ENCODE measurements around the gene GALNT3. TPM values are rescaled to one million over a fixed set of nuclear protein-coding genes. Genes with fewer than 3 reads are reported as not detected.
A peak's percentile ranks its signal among the peaks of the same experiment; 100 is the strongest.

Gene GALNT3
- total RNA-seq (2014; rRNA removed; shearing (Covaris generic)): not detected in 2 replicates

- DNase-seq (ENCODE audit: low spot score): no peak
Measured at GRCh38 chr2:165793779-165794535, at the start of gene GALNT3. GALNT3 (minus strand) TSS chr2:165794247; CDS start chr2:165770700, 23,547 bp downstream.

GRCh38 chr2:165843351-165843750 lies 49.3 kb upstream of the GALNT3 start:
- DNase-seq (ENCODE audit: low spot score): no peak

- no peak for DNase-seq (ENCODE audit: low spot score)
Measured at GRCh38 chr2:165840333-165840958, 46.4 kb upstream of the GALNT3 start.

GRCh38 chr2:165839610-165840009 lies 45.6 kb upstream of the GALNT3 start:
- DNase-seq (ENCODE audit: low spot score): peak; percentile 11

- DNase-seq (ENCODE audit: low spot score): peak; percentile 73
Measured at GRCh38 chr2:165837122-165837521, 43.1 kb upstream of the GALNT3 start.

GRCh38 chr2:165835363-165835762 lies 41.3 kb upstream of the GALNT3 start:
- DNase-seq (ENCODE audit: low spot score): no peak

GRCh38 chr2:165833156-165833555 lies 39.1 kb upstream of the GALNT3 start:
- DNase-seq (ENCODE audit: low spot score): peak; percentile 64

GRCh38 chr2:165827921-165828276 lies 33.9 kb upstream of the GALNT3 start:
- DNase-seq (ENCODE audit: low spot score): no peak

GRCh38 chr2:165827016-165827920 lies 33.2 kb upstream of the GALNT3 start:
- DNase-seq (ENCODE audit: low spot score): no peak

GRCh38 chr2:165825041-165825440 lies 31.0 kb upstream of the GALNT3 start:
- DNase-seq (ENCODE audit: low spot score): peak; percentile 21

- no peak for DNase-seq (ENCODE audit: low spot score)
Measured at GRCh38 chr2:165820296-165820695, 26.2 kb upstream of the GALNT3 start.

- DNase-seq (ENCODE audit: low spot score): no peak
Measured at GRCh38 chr2:165818920-165819319, 24.9 kb upstream of the GALNT3 start.

- no peak for DNase-seq (ENCODE audit: low spot score)
Measured at GRCh38 chr2:165815299-165816141, 21.5 kb upstream of the GALNT3 start.

- DNase-seq (ENCODE audit: low spot score): no peak
Measured at GRCh38 chr2:165814473-165814872, 20.4 kb upstream of the GALNT3 start.

- DNase-seq (ENCODE audit: low spot score): no peak
Measured at GRCh38 chr2:165811592-165812370, 17.7 kb upstream of the GALNT3 start.

GRCh38 chr2:165810418-165810817 lies 16.4 kb upstream of the GALNT3 start:
- no peak for DNase-seq (ENCODE audit: low spot score)

GRCh38 chr2:165804719-165805118 lies 10.7 kb upstream of the GALNT3 start:
- DNase-seq (ENCODE audit: low spot score): no peak

GRCh38 chr2:165803123-165803760 lies 9.2 kb upstream of the GALNT3 start:
- peak; percentile 6 for DNase-seq (ENCODE audit: low spot score)

- no peak for DNase-seq (ENCODE audit: low spot score)
Measured at GRCh38 chr2:165801176-165801575, 7.1 kb upstream of the GALNT3 start.
